ENCODE data around the gene NATD1. TPM values are rescaled to one million over a fixed set of nuclear protein-coding genes. Genes with fewer than 3 reads are reported as not detected.
A peak's percentile ranks its signal among the peaks of the same experiment; 100 is the strongest.

NATD1 gene
- total RNA-seq, 1 experiment from 2014 or later: 1.7 TPM

DNA sequence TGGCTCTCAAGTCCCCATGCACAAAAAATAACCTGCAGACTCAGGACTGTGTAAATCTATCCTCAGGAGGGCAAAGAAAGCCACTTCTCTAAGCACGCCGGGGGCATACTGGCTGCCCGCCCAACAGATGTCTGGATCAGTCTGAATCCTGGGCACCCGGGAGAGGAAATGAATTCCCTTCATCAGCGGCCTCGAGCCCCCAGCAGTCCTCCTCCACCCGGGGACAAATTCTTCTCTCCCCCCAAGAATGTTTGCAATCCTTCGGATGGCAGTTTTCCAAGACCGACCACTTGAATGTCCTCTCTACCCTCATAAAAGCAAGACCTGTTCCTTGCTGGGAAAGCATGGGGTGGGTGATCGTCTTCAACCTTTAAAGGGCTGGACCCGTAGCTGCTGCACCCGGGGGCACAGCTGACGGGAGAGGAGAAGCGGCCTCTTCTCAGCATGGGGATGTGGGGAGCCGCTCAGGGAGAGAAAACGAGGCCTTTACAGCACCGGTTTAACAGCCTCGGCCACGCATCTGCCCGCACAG is 21.9 kb upstream of the NATD1 start:
- H3K27ac ChIP-seq: no peak overlapping the region
- peak in 1 of 2 experiments; percentile 56 for DNase-seq (ENCODE audit: low read depth in 1 of 2, low spot score in 2 of 2)
- no peaks in the 10 kb centered on the region for H3K27me3 ChIP-seq (replicated peaks)
- no peaks in the 10 kb centered on the region for H3K9me3 ChIP-seq (replicated peaks)
- H3K4me1 ChIP-seq (replicated peaks): peaks cover 20% of the 10 kb centered on the region
- no peaks in the 10 kb centered on the region for H3K36me3 ChIP-seq
- H3K4me3 ChIP-seq: peak overlapping the region; percentile 44

DNA sequence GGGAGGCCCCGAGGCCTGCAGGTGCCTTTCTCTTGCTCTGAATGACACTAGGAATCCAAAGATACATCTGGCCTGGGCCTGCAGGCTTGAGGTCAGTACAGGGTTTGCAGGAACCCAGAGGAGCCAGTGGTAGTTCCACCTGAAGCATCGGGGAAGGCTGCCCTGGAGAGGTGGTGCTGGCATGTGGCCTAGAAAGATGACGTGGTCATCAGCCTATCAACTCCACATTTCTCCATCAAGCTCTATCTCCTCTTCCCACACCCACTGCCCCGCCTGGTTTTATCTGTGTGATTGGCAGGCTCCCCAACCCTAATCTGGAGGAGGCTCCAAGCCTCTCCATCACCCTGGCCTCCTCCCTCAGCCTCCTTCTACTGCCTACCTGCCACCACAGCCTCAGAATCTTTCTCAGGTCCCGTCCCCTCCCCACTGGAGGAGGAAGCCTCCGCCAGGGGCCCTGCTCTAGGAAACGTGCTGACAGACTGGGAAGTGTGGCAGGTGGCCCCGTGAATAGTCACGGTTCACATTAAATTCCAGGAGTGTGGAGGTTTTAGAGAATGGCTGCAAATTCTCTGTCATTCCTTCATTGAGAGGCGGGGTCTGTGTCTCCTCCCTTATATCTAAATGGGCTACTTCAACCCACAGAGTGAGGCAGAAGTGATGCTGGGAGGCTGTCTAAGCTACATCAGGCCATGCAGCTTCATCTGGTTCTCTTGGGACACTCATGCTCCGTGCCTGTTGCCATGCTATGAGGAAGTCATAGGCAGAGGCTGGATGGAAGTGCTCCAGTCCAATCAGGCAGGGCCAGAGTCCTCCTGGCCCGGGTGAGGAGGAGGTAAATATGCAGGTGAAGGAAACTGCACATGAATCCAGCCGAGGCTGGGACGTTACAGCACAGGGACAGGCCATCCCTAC is 19.9 kb upstream of the NATD1 start:
- DNase-seq (ENCODE audit: low read depth in 1 of 2, low spot score in 2 of 2): no peak
- peaks cover 19% of the 10 kb centered on the region for H3K4me1 ChIP-seq (replicated peaks)
- no peaks in the 10 kb centered on the region for H3K36me3 ChIP-seq

GRCh38 chr17:21272250-21272649 is 19.0 kb upstream of the NATD1 start:
- H3K27ac ChIP-seq: no peak overlapping the region
- H3K36me3 ChIP-seq: no peaks in the 10 kb centered on the region
- DNase-seq (ENCODE audit: low read depth in 1 of 2, low spot score in 2 of 2): no peak
- peaks cover 19% of the 10 kb centered on the region for H3K4me1 ChIP-seq (replicated peaks)
- H3K4me3 ChIP-seq: no peak overlapping the region
- H3K27me3 ChIP-seq (replicated peaks): no peaks in the 10 kb centered on the region
- no peaks in the 10 kb centered on the region for H3K9me3 ChIP-seq (replicated peaks)

More for the DNA sequence above, 19.9 kb upstream of the NATD1 start:
- no peaks in the 10 kb centered on the region for H3K27me3 ChIP-seq (replicated peaks)
- no peaks in the 10 kb centered on the region for H3K9me3 ChIP-seq (replicated peaks)
- H3K27ac ChIP-seq: no peak overlapping the region
- H3K4me3 ChIP-seq: no peak overlapping the region

DNA sequence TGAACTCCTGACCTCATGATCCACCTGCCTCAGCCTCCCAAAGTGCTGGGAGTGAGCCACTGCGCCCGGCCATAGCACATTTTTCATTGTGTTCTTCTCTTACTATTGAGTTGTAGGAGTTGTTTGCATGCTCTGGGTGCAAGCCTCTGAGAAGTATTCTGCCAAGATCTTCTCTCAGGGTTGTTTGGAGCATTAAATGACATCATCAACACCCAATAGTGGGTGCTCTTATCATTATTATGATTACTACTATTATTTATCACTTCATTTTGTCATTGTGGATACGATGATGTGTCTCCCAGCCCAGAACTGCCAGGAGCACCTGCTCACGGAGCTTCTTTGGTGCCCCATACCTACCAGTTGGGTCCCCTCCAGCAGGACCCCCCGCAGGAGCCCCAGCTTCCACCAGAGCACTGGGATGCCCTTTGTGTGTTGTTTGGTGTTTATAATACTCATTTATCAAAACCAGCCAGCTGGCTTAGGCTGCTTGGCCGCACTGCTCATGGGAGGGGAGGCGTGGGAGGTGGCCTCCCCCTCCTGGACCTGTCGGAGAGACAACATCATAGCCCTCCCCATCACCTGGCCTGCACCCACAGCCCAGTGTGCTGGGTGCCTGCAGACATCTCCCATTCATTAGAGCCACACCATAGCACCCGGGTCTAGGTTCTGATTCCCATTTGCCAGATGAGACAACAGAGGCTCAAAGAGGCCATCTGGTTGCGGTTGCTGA is 18.4 kb upstream of the NATD1 start:
- H3K36me3 ChIP-seq: no peaks in the 10 kb centered on the region
- no peaks in the 10 kb centered on the region for H3K27me3 ChIP-seq (replicated peaks)
- no peak overlapping the region for H3K27ac ChIP-seq
- H3K4me3 ChIP-seq: no peak overlapping the region
- peaks cover 19% of the 10 kb centered on the region for H3K4me1 ChIP-seq (replicated peaks)
- H3K9me3 ChIP-seq (replicated peaks): no peaks in the 10 kb centered on the region
- no peak for DNase-seq (ENCODE audit: low read depth in 1 of 2, low spot score in 2 of 2)

GRCh38 chr17:21269394-21269793 is 16.2 kb upstream of the NATD1 start:
- H3K4me1 ChIP-seq (replicated peaks): no peaks in the 10 kb centered on the region
- H3K27ac ChIP-seq: no peak overlapping the region
- H3K9me3 ChIP-seq (replicated peaks): no peaks in the 10 kb centered on the region
- H3K27me3 ChIP-seq (replicated peaks): no peaks in the 10 kb centered on the region
- no peak for DNase-seq (ENCODE audit: low read depth in 1 of 2, low spot score in 2 of 2)
- no peak overlapping the region for H3K4me3 ChIP-seq
- H3K36me3 ChIP-seq: no peaks in the 10 kb centered on the region

GRCh38 chr17:21268596-21269188 is 15.5 kb upstream of the NATD1 start:
- H3K9me3 ChIP-seq (replicated peaks): no peaks in the 10 kb centered on the region
- no peaks in the 10 kb centered on the region for H3K27me3 ChIP-seq (replicated peaks)
- H3K4me1 ChIP-seq (replicated peaks): no peaks in the 10 kb centered on the region
- H3K27ac ChIP-seq: no peak overlapping the region
- DNase-seq (ENCODE audit: low read depth in 1 of 2, low spot score in 2 of 2): no peak
- H3K36me3 ChIP-seq: no peaks in the 10 kb centered on the region
- no peak overlapping the region for H3K4me3 ChIP-seq

GRCh38 chr17:21263376-21263775 is 10.2 kb upstream of the NATD1 start:
- Histone ChIP-seq H3K36me3 (no peaks in the 10 kb centered on the region), H3K27ac (no peak overlapping the region), H3K4me3 (no peak overlapping the region), H3K27me3 (replicated peaks) (no peaks in the 10 kb centered on the region), H3K4me1 (replicated peaks) (no peaks in the 10 kb centered on the region), H3K9me3 (replicated peaks) (no peaks in the 10 kb centered on the region)
- DNase-seq (ENCODE audit: low read depth in 1 of 2, low spot score in 2 of 2): no peak

DNA sequence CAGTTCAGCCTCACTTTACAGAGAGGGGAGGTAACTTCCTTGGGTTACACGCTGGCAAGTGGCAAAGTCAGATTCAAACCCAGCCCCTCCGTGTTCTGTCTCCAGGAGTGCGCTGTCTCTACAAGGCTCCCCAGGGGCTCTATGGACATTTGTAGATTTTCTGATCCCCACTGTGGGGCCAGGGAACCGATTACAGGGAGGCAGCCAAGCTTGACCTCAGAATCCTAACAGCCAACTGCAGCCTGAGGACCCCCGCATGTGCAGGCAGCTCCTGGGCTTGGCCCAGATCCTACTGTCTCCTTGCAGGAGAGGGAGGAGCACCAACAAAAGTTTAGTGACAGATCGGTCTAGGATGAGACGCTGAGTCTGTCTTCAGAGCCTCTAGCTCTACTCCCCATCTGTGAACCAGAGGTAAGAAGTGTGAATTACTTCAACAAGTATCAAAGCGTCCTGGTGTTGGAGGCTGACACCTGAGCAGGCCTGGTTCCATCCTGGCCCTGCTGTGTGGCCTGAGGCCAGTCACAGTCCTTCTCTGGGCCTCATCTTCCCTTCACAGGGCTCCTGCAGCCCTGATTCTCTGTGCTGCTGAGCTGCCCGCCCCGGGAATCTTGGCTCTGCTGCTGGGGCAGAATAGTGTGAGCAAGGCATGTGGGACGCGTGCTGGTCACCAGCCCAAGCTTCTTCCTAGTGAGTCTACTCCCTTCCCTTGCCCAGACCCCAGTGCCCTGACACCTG is 9.2 kb upstream of the NATD1 start:
- H3K4me3 ChIP-seq: no peak overlapping the region
- H3K27me3 ChIP-seq (replicated peaks): no peaks in the 10 kb centered on the region

DNA sequence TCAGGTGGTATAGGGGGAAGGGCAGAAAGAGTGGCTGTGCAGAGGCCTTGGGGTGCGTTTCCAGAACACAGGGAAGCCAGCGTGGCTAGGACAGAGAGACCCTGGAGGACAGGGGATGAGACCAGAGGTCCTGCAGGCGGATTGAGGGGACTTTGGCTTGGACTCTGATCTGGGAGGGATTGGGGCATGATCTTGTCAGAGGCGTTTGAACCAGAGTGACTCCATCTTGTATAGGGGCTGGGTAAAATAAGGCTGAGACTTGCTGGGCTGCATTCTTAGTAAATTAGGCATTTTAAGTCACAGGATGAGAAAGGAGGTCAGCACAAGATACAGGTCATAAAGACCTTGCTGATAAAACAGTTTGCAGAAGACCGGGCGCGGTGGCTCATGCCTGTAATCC is 5.4 kb upstream of the NATD1 start:
- DNase-seq (ENCODE audit: low read depth in 1 of 2, low spot score in 2 of 2): no peak
- H3K36me3 ChIP-seq: no peaks in the 10 kb centered on the region
- H3K27ac ChIP-seq: no peak overlapping the region
- no peaks in the 10 kb centered on the region for H3K27me3 ChIP-seq (replicated peaks)
- H3K4me3 ChIP-seq: no peak overlapping the region
- peaks cover 4% of the 10 kb centered on the region for H3K4me1 ChIP-seq (replicated peaks)
- H3K9me3 ChIP-seq (replicated peaks): no peaks in the 10 kb centered on the region

More for the DNA sequence above, 9.2 kb upstream of the NATD1 start:
- Histone ChIP-seq H3K27ac (no peak overlapping the region), H3K4me1 (replicated peaks) (no peaks in the 10 kb centered on the region), H3K9me3 (replicated peaks) (no peaks in the 10 kb centered on the region), H3K36me3 (no peaks in the 10 kb centered on the region)
- DNase-seq (ENCODE audit: low read depth in 1 of 2, low spot score in 2 of 2): no peak

DNA sequence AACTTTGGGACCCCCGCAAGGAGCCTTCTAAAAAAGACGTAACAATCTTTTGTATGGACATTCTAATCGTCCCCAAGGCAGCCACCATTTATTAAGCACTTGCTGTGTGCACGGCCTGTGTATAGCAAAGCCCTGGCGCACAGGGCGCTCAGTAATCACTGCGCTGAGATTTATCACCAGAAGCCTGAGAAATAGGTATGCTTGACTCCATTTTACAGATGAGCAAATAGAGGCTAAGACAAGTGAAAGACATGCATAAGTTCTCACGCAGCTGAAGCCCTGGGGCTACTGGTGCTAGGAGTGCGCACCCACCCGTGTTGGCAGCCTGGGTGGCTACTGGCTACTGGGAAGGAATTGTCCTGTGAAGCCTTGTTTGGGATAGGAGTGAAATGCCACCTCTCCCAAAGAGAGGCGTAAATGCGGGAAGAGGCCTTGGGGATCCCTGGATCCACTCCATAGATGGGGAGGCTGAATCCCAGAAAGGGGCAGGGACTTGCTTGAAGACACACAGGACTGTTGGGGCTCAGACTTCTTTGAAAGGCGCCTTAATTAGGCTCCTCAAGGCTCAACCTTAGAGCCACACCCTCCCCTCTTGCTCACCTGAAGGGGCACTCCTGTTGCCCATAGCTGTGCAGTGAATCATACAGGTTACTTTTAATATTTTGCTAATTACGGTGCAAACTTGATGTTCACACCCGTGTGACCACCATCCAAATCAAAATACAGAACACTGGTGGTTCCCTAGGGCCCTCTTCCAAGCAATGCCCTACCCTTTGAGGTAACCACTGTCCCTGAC is 634 bp upstream of the NATD1 start:
- DNase-seq (ENCODE audit: low read depth in 1 of 2, low spot score in 2 of 2): no peak
- Histone ChIP-seq H3K27ac (no peak overlapping the region), H3K9me3 (replicated peaks) (no peaks in the 10 kb centered on the region), H3K36me3 (no peaks in the 10 kb centered on the region), H3K27me3 (replicated peaks) (no peaks in the 10 kb centered on the region), H3K4me3 (peak overlapping the region; percentile 63), H3K4me1 (replicated peaks) (peaks cover 11% of the 10 kb centered on the region)

GRCh38 chr17:21252289-21252795 is 868 bp downstream of the NATD1 start:
- peak overlapping the region; percentile 63 for H3K4me3 ChIP-seq
- DNase-seq (ENCODE audit: low read depth in 1 of 2, low spot score in 2 of 2): no peak
- H3K9me3 ChIP-seq (replicated peaks): no peaks in the 10 kb centered on the region
- no peaks in the 10 kb centered on the region for H3K27me3 ChIP-seq (replicated peaks)
- H3K36me3 ChIP-seq: no peaks in the 10 kb centered on the region
- H3K4me1 ChIP-seq (replicated peaks): peaks cover 11% of the 10 kb centered on the region
- no peak overlapping the region for H3K27ac ChIP-seq

GRCh38 chr17:21251337-21252010 is 1.7 kb downstream of the NATD1 start:
- no peak overlapping the region for H3K27ac ChIP-seq
- DNase-seq (ENCODE audit: low read depth in 1 of 2, low spot score in 2 of 2): no peak
- no peak overlapping the region for H3K4me3 ChIP-seq
- H3K9me3 ChIP-seq (replicated peaks): no peaks in the 10 kb centered on the region
- no peaks in the 10 kb centered on the region for H3K27me3 ChIP-seq (replicated peaks)
- H3K36me3 ChIP-seq: no peaks in the 10 kb centered on the region
- peaks cover 11% of the 10 kb centered on the region for H3K4me1 ChIP-seq (replicated peaks)

All from SJSA1 (cell line).